Activated naive CD4-positive, alpha-beta T cell treated with anti-CD3 and anti-CD28 coated beads, Interleukin-2, amount 50 U/mL, for 16 hours (primary cell): ENCODE results near the gene BANP.
"Not testable (repeated sequence)": the region's sequence is repeated elsewhere in the genome, so short reads cannot be mapped to it uniquely, and the experiment has no call there.

ENCODE experiments used
- DNase-seq: peaks from one replicate; pipeline ENCODE4 v3.0.0-alpha.2; 2020

The BANP gene

GRCh38 chr16:88105574-88106140 is 154.4 kb downstream of the BANP start:
- not testable (repeated sequence) for DNase-seq

DNA sequence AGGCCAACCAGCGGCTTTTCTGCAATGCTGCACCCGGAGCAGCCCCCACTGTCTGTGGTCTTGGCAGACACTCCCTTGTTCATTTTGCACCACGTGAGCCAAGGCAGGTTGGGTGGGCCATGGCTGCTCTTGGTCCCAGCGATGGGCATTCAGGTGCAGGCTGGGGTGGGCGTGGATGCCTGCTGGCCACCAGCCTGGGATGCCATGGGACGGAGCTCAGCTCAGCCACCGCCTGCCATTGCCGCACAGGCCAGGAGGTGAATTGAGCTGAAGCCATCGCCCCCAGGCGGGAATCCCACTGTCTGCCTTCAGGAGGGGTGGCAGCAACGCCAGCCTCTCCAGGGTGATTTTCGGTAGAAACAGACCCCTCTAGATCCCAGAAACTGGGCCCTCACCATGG is 155.3 kb downstream of the BANP start:
- not testable (repeated sequence) for DNase-seq

GRCh38 chr16:88108762-88109161 is 157.5 kb downstream of the BANP start:
- no peak for DNase-seq

- DNase-seq = not testable (repeated sequence)
Observed at GRCh38 chr16:88109726-88110621, 158.7 kb downstream of the BANP start.

DNA sequence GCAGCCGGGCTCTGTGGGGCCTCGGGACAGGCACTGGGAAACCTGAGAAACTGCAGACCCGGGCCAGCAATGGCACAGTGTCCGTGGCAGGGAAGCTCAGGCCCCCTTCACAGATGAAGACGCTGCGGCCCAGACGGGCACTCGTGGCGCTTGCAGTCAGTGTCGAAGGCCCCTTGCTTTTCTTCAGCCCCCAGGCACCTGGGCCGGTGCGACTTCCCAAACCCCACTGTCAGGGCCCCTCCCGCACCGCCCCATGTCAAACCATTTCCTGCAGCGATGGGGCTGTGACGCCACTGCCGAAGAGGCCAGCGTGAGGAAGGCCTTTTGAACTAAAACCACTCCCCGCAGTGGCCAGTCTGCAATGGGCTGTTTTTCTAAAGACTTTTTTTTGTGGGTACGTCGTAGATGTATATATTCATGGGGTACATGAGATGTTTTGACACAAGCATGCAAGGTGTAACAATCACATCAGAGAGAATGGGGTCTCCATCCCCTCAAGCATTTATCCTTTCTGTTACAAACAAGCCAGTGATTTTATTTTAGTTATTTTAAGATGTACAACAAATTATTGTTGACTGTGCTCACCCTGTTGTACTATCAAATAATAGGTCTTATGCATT is 159.8 kb downstream of the BANP start:
- DNase-seq = not testable (repeated sequence)

DNA sequence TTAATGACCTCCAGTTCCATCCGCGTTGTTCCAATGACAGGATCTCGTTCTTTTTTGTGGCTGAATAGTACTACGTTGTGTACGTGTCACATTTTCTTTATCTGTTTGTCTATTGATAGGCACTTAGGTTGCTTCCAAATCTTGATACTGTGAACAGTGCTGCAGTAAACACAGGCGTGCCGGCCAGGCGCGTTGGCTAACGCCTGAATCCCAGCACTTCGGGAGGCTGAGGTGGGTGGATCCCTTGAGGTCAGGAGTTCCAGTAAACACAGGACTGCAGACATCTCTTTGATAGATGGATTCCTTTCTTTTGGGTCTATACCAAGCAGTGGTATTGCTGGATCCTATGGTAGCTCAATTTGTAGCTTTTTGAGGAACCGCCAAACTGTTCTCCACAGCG is 160.7 kb downstream of the BANP start:
- not testable (repeated sequence) for DNase-seq

GRCh38 chr16:88113545-88114045 is 162.4 kb downstream of the BANP start:
- DNase-seq = no peak

DNA sequence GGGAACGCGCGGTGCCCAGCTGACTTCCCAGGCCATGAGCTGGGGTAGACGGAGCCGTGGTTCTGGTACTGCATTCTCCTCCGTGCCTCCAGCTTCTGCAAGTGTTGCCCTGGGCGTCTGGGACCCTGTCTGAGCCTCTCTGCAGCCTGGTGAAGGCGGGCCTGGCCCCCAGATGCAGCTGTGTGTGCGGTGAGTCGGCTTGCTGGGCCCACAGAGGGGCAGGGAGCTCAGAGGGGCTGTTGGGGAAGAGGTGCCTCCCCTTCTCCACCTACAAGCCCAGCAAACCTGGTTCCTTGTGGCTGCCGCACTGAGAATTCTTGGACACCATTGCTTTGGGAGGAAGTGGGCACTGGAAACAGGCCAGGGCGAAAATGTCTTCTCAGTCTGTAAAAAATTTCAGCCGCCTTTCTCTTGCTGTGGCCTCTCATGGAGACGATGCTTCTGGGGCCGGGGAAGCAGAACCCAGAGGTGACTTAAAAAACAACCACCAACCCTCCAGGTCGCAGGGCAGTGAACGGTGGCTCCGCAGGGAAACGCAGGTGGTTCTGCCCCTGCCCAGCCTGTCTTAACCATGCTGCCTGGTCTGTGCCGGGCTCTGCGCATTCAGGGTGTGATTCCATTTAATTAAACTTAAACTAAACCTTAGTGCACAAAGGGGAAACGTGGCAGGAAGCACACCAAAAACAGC is 163.5 kb downstream of the BANP start:
- not testable (repeated sequence) for DNase-seq

GRCh38 chr16:88116121-88116520 is 164.9 kb downstream of the BANP start:
- DNase-seq = no peak

DNA sequence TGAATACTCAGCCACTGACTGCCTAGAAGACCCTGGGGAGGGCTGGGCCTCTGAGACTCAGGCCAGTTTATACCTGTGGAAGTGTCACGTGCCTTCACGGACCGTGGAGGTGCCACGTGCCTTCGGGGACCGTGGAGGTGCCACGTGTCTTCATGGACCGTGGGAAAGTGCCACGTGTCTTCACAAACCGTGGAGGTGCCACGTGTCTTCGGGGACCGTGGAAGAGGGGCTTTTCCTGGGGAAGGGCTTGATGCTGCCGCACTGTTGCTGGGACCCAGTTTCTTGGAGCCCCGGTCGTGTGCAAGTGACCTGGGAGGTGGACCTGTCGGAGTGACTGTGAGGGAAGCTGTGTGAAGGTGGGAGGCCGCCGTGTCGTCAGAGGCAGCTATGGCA is 166.2 kb downstream of the BANP start:
- DNase-seq = no peak

- no peak for DNase-seq
Observed at GRCh38 chr16:88118376-88118775, 167.1 kb downstream of the BANP start.

DNA sequence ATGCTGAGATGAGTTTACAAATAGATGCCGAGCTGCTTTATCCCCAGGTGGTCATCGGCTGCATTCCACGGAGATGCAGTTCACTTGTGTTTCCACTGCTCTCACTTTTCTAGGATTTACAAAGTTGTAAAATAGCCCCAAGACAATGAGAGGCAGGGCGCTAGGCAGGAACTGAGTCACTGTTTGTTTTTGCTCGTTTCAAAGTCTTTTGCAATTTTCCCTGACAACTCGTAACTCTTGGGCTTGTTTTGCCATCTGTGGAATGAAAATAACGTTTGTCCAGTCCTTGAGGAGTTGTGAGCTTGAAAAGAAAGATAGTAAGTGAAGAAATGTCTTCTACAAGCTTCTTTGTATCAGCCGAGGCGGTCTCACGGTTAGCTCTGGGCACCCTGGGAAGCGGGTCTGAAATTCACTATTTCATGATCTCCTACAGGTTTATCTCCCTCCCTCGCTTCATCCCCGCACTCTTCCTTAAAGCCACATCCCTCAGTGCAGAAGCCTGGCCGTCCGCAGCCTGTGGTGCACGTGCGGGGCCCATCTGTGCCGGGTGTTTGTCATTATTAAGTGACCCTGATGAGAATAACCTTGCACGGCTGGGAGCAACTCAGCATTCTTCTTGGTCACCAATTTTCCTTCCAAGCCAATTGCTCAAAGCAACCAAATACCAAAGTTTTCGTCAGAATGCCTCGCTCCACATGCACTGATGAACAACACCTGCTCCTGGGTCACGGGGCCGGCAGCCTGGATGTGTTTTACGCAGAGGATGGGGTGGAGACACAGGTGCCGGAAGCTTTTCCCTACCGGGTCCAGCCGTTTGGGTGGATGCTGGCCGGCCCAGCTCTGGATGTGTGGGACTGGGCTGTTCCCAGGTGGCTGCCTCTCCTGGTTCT is 167.9 kb downstream of the BANP start:
- not testable (repeated sequence) for DNase-seq

GRCh38 chr16:88119881-88120751 is 168.9 kb downstream of the BANP start:
- not testable (repeated sequence) for DNase-seq

DNA sequence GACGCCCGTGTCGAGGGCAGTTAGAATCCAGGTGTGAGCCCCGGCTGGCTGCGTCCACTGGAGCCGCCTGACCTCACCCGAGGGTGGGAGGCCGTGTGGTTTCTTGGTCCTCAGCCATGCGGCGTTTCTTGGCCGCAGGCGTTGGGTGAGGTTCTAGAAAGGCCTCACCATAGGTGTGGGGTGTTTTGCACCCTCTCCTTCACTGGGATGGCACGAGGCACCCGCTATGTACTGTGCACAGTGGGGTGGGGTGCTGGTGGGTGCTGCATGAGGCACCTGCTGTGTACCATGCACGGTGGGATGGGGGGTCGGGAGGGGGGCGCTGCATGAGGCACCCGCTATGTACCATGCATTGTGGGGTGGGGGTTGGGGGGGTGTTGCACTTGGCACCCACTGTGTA is 169.6 kb downstream of the BANP start:
- no peak for DNase-seq

DNA sequence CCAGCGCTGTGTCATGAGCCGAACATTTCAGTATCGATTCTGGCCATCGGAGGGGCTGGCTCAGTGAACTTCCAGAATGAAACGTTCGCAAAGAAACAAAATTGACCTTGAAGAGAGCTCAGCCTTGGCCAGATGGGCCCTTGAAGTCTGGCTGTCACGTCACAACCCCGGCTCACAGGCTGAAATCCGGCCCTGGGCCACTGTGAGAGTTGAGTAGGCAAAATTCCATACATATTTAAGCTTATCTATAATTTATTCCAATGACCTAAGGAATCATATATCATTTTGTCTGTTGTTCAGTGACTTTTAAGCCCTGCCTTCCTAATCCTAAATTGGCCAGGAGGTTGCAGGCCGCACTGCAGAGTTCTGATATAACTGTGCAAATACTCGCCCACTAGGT is 170.2 kb downstream of the BANP start:
- not testable (repeated sequence) for DNase-seq

DNA sequence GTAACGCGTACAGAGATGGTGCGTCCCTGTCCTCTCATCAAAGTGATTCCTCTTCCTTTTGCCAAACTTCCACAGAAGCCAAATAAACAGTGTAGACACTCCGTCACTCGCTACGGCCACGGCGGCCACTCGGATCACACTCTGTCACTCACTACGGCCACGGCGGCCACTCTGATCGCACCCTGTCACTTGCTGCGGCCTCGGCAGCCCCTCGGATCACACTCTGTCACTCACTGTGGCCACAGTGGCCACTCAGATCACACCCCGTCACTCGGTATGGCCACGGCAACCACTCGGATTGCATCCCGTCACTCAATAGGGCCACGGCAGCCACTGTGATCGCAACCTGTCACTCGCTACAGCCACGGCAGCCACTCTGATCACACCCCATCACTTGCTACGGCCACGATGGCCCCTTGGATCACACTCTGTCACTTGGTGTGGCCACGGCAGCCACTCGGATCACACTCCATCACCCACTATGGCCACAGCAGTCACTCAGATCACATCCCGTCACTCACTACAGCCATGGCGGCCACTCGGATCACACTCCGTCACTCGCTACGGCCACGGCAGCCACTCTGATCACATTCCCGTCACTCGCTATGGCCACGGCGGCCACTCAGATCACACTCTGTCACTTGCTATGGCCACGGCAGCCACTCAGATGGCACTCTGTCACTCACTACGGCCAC is 170.8 kb downstream of the BANP start:
- no peak for DNase-seq
